Gastrocnemius medialis (tissue), 4 donors: ENCODE data around the gene TTC3.

Source experiments
- CTCF ChIP-seq, 5 experiments: fragments of 450-650 bp in 3 of 5; fragments of 200-600 bp in 2 of 5; sonication (generic) in 2 of 5; IDR thresholded peaks in 4 of 5; conservative IDR thresholded peaks in 1 of 5; 1 replicate in 4 of 5; 2 replicates in 1 of 5; pipeline ENCODE4 v1.5.1; 2016 to 2019; ENCODE audit warnings: antibody characterized with exemption in 5 of 5, mild to moderate bottlenecking in 3 of 5, moderate library complexity in 3 of 5
- POLR2A ChIP-seq, 2 donors: fragments of 450-650 bp; IDR thresholded peaks; one replicate each; pipeline ENCODE4 v1.6.1; 2017; ENCODE audit warnings: antibody characterized with exemption in 2 of 2, mild to moderate bottlenecking in 2 of 2, moderate library complexity in 2 of 2

GRCh38 chr21:37119421-37120218, 46.6 kb downstream of the TTC3 start:
- no peak for TF ChIP-seq CTCF (IDR thresholded peaks at IDR 0.05 in 4 of 5, conservative IDR thresholded peaks at IDR 0.05 in 1 of 5)
- TF ChIP-seq POLR2A (IDR thresholded peaks at IDR 0.05) = no peak
